Spinal cord (tissue), 10 donors: ENCODE data around the gene SKI. TPM values are rescaled to one million over a fixed set of nuclear protein-coding genes. Genes with fewer than 3 reads are reported as not detected.

ENCODE experiments used
- DNase-seq, 6 donors: peaks; one replicate each; pipeline versions ENCODE4 v3.0.0 to v3.0.0-alpha.2; 2013 to 2015; ENCODE audit warnings: low spot score in 6 of 6, low read depth in 4 of 6
- H3K27ac ChIP-seq: one replicate; pipeline ENCODE4 v1.5.1; 2013; ENCODE audit warnings: low read depth, low read length, control low read depth
- H3K27me3 ChIP-seq: one replicate; pipeline ENCODE4 v1.6.1; 2013; ENCODE audit warnings: low read length; ENCODE audit not compliant: control insufficient read depth, insufficient read depth
- H3K36me3 ChIP-seq: one replicate; pipeline ENCODE4 v1.6.1; 2013; ENCODE audit warnings: low read length; ENCODE audit not compliant: control insufficient read depth, insufficient read depth
- H3K4me1 ChIP-seq: one replicate; pipeline ENCODE4 v1.6.1; 2013; ENCODE audit warnings: low read length; ENCODE audit not compliant: control insufficient read depth, insufficient read depth
- H3K4me3 ChIP-seq: one replicate; pipeline ENCODE4 v1.5.1; 2013; ENCODE audit warnings: low read depth, low read length, control low read depth
- H3K9me3 ChIP-seq: one replicate; pipeline ENCODE4 v1.6.1; 2013; ENCODE audit warnings: low read length; ENCODE audit not compliant: control insufficient read depth, insufficient read depth
- WGBS: methylation state at CpG from one replicate; pipeline ENCODE4 v1.1.5; 2013; ENCODE audit warnings: missing lambda C conversion rate; ENCODE audit not compliant: insufficient coverage; 5-methylcytosine and 5-hydroxymethylcytosine counted together
- polyA plus RNA-seq, 2 donors: library from polyadenylated mRNA; unstranded; fragments of 120-200 nt; gene quantifications; one replicate each; pipeline ENCODE4 v1.2.1, GENCODE V29; 2013; ENCODE audit not compliant: insufficient read length in 2 of 2
- total RNA-seq, 2 donors: library from RNA; depleted of rRNA in 1 of 2; stranded (reverse); fragments of 120-200 nt in 1 of 2; fragments of >200 nt in 1 of 2; gene quantifications; one replicate each; pipeline versions ENCODE4 v1.2.3 to v1.2.4, GENCODE V29; 2013 to 2014
- donor health status: healthy.

Gene SKI
- total and polyA plus RNA-seq, 4 donors, result 20.0 to 72.3 (median 46.2) TPM

DNA sequence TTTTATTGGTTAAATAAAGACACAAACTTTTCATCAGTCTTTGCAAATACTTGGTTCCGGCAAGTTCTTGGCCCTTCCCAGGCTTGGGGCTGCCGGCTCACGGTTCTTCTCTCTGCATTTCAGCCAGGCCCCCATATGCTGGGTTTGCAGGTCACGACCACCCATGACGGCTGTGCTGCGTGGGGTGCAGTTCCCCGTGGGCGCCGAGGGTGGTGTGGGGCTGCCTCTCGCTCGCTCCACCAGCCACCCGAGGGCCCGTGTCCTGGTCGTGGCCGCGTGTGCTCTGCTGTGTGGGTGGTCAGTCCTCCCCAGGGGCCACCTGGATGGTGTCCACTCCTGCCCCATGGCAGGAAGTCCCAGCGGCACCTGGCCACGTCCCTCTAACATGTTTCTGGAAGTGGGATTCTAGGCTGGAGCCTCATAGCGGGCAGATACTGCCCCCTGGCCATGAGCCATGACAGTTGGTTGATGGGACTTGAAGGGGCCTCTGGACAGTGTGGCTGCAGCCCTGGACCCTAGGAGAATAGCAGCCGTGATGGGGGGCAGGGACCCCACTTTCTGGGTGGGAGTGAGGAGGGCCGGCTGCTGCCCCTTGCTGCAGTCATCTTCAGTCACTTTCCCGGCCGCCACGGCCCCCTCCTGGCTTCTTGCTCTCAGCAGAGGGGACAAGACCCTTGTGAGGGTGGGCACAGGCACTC, 46.3 kb downstream of the SKI start:
- Histone ChIP-seq H3K27ac (peak overlapping the region; percentile 25), H3K9me3 (no peaks in the 10 kb centered on the region), H3K36me3 (peaks cover 54% of the 10 kb centered on the region), H3K4me1 (peaks cover 95% of the 10 kb centered on the region), H3K27me3 (no peaks in the 10 kb centered on the region), H3K4me3 (no peak overlapping the region)
- DNase-seq, result no peak
- WGBS, result 71% methylated on average over 23 of the region's 24 CpGs

DNA sequence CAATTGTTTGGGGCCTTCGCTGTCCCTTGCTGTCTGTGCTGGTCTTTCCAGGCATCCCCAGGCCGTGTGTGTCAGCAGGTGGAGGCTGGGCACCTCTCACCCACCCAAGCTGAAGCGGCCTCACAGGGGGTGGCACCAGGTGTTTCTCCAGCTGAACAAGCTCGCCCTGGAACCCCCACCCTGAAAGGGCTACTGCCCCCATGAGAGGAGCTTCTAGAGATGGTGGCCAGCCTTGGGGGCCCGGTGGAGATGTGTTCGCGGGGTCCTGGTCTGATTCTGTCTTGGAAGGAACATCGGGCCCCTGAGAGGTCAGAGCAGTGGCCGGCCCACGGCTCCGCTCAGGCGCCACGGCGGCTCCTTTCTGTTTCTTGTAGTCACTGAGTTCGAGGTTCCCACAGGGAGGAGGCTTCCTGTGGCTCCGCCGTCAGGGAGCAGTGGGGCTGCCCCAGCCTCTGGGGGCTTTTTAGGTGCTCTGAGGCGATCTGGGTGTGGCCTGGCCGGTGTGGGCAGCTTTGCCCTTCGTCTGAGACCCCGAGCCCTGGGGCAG, 46.9 kb downstream of the SKI start:
- peaks cover 95% of the 10 kb centered on the region for H3K4me1 ChIP-seq
- no peak for DNase-seq
- H3K9me3 ChIP-seq, result no peaks in the 10 kb centered on the region
- peak overlapping the region; percentile 25 for H3K27ac ChIP-seq
- H3K27me3 ChIP-seq, result no peaks in the 10 kb centered on the region
- no peak overlapping the region for H3K4me3 ChIP-seq
- 72% methylated on average over 18 of the region's 21 CpGs for WGBS
- peaks cover 49% of the 10 kb centered on the region for H3K36me3 ChIP-seq

DNA sequence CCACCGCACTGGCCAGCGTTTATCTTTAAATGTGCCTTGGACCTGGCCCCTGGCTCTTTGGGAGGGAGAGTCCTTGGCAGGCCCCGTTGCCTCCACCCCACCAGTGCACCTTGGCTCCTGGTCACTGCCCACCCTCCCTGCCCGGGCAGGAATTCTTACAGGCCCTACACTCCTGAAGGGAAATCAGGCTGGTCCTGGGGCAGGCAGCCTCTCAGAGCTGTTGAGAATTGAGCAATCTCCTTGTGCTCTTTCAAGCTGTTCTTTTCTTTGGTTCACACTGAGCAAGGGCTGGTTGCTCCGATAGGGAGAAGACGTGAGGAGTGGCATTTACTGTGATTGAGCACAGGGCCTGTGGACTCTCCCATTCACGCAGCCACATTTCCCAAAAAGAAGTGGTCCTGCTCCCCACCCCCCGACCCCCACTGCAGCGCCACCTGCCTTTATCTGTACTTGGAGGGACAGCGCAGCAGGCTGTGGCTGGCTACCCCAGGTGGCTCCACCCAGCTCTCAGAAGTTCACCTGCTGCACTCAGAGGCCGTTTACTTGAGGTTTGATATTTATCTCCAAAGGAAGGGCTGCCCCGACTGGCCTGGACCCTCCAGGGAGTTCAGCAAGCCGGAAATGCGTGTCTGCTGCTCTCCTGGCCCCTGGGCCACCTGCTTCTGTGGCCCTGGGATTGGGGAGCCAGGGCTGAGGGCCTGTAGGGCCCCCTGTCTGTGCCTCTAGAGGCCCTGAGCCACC, 47.8 kb downstream of the SKI start:
- 41% methylated on average over 11 of the region's 14 CpGs for WGBS
- H3K27ac ChIP-seq, result peak overlapping the region; percentile 4
- no peaks in the 10 kb centered on the region for H3K27me3 ChIP-seq
- H3K9me3 ChIP-seq, result no peaks in the 10 kb centered on the region
- DNase-seq, result no peak
- H3K4me1 ChIP-seq, result peaks cover 90% of the 10 kb centered on the region
- peaks cover 40% of the 10 kb centered on the region for H3K36me3 ChIP-seq
- H3K4me3 ChIP-seq, result no peak overlapping the region

DNA sequence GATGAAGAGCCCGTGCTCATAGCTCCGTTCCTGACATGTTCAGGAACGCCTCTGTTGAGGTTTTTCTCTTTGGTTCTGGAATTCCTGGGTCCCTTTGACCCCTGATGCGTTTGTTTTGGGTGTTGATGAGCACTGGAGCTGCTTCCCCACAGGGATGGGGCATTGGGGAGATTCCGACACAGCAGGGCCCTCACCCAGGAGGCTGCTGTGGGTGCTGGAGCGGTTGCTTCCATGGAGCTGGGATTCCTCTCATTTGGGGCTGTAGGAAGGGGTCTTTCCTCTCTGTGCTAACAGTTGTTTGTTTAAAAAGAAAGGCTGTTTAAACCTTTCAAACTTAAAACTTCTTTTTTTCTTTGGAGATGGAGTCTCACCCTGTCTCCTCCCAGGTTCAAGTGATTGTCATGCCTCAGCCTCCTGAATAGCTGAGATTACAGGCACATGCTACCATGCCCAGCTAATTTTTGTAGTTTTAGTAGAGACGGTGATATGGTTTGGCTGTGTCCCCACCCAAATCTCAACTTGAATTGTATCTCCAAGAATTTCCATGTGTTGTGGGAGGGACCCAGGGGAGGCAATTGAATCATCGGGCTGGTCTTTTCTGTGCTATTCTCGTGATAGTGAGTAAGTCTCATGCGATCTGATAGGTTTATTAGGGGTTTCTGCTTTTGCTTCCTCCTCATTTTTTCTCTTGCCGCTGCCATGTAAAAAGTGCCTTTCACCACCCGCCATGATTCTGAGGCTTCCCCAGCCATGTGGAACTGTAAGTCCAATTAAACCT, 48.9 kb downstream of the SKI start:
- WGBS, result 70% methylated on average over 6 of the region's 12 CpGs
- no peaks in the 10 kb centered on the region for H3K9me3 ChIP-seq
- peaks cover 80% of the 10 kb centered on the region for H3K4me1 ChIP-seq
- no peaks in the 10 kb centered on the region for H3K27me3 ChIP-seq
- H3K4me3 ChIP-seq, result no peak overlapping the region
- no peak for DNase-seq
- H3K36me3 ChIP-seq, result peaks cover 35% of the 10 kb centered on the region
- H3K27ac ChIP-seq, result peak overlapping the region; percentile 4

DNA sequence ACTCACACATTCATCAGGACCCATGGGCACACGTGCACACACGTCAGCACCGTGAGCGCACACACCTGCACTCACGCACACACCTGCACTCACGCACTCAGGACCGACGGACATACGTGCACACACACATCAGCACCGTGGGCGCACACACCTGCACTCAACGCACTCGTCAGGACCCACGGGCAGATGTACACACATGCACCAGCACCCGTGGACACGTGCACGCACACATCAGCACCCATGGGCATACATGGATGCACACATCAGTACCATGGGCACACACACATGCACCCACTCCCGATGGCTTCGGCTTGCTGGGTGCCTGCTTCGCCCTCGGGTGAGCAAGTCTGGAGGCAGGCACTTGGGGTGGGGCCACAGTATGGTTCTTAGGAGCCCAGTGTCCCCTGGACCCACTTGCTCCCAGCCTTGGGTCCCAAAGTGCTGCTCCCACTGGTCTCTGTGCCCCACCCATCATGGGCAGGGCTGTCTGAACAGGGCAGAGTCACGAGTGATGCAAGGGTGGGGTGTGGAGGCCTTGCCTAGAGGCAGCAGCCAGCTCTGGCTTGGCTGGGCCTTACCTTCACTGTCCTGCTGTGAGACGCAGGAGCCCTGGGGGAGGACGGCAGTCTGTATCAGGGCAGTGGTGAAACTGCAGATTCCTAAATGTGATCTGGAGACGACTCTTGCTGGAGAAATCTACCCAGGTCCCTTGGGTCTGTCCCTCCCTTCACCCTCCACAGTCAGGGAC, 49.8 kb downstream of the SKI start:
- Histone ChIP-seq H3K36me3 (peaks cover 43% of the 10 kb centered on the region), H3K4me1 (peaks cover 75% of the 10 kb centered on the region), H3K9me3 (no peaks in the 10 kb centered on the region), H3K27ac (peak overlapping the region; percentile 69), H3K27me3 (no peaks in the 10 kb centered on the region), H3K4me3 (no peak overlapping the region)
- DNase-seq, result no peak
- WGBS, result 89% methylated on average over 25 of the region's 25 CpGs

DNA sequence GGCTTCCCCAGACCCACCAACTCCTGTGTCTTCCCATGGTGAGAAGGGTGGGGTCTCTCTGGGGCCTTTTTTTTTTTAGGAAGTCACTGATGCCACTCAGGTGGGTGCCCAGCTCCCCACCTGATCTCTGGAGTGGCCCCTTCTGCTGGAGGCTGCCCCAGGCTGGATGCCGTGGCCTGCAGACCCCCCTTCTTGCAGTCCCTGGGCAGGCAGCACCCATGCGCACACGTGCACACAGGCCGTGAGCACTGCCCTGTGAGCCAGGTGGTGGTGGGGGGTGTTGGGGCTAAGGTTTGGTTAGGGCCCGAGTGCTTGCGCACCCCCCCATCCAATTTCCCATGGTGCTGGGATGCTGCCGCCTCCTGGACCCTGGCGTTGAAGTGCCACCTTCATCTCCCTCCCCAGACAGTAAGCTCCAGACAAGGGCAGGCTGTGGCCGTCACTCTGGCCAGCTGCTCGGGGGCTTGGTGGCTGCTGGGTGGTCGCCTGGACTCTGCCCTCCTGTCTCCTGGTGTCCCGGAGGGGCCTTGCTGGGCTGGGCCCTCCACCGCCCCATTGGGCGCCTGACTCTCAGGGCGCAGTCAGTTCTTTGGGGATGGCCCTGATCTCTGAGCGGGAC, 50.6 kb downstream of the SKI start:
- peaks cover 71% of the 10 kb centered on the region for H3K4me1 ChIP-seq

DNA sequence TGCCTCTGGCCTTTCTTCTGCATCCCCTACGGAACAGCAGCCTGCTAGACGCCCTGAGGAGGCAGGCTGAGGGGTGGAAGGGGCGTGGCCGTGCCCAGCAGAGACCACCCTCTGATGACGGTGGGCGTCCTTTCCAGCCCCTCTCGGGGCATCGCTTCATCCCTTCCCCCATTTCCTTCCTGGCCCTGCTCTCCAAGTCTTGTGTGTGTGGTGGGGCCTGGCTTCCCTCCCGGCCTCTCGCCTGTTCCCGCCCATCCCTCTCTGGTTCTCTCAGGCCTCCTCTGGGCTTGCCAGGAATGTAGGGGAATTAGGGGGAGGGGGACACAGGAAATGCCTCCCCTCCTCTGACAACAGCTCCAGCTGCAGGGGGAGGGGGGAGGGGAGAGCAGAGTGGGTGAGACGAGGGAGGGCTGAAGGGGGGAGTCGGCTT, 51.1 kb downstream of the SKI start:
- peak; percentile 64 to 96 (median 75) for DNase-seq
- no peaks in the 10 kb centered on the region for H3K9me3 ChIP-seq
- peak overlapping the region; percentile 69 for H3K27ac ChIP-seq
- peaks cover 47% of the 10 kb centered on the region for H3K36me3 ChIP-seq
- WGBS, result 6% methylated on average over 2 of the region's 13 CpGs
- H3K27me3 ChIP-seq, result no peaks in the 10 kb centered on the region
- peaks cover 66% of the 10 kb centered on the region for H3K4me1 ChIP-seq
- no peak overlapping the region for H3K4me3 ChIP-seq

More for the DNA sequence above, 50.6 kb downstream of the SKI start:
- Histone ChIP-seq H3K36me3 (peaks cover 46% of the 10 kb centered on the region), H3K27ac (peak overlapping the region; percentile 69), H3K27me3 (no peaks in the 10 kb centered on the region), H3K4me3 (no peak overlapping the region), H3K9me3 (no peaks in the 10 kb centered on the region)
- no peak for DNase-seq
- WGBS, result 39% methylated on average over 10 of the region's 16 CpGs

DNA sequence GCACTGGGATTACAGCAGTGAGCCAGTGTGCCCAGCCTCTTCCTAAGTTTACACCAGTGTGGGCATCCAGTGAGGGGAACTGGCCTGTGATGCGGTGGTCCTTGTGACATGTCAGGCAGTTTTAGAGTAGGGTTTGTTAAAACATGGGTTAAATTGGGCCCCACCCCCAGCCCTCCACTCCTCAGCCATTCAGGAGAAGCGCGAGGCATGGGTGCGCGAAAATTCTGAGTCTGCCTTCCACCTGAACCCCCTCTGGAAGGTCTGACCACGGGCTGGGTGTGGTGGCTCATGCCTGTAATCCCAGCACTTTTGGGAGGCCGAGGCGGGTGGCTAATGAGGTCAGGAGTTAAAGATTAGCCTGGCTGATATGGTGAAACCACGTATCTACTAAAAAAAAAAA, 51.7 kb downstream of the SKI start:
- H3K4me3 ChIP-seq, result no peak overlapping the region
- H3K36me3 ChIP-seq, result peaks cover 46% of the 10 kb centered on the region
- peak overlapping the region; percentile 69 for H3K27ac ChIP-seq
- WGBS, result no CpG with 5 or more reads among the region's 9 CpGs
- no peaks in the 10 kb centered on the region for H3K9me3 ChIP-seq
- DNase-seq, result no peak
- no peaks in the 10 kb centered on the region for H3K27me3 ChIP-seq
- H3K4me1 ChIP-seq, result peaks cover 60% of the 10 kb centered on the region
